C4-2B (cell line): Measurements from ENCODE around the gene IL23R.

Experiments
- H3K27ac ChIP-seq: fragments of 450-650 bp; 2 replicates; pipeline ENCODE4 v1.5.1; 2017
- ZFX ChIP-seq: fragments of 450-650 bp; IDR thresholded peaks from 2 replicates; pipeline ENCODE4 v1.6.1; 2017
- TF ChIP-seq, protein P1 (sequence below): fragments of 450-650 bp; conservative IDR thresholded peaks from 2 replicates; pipeline ENCODE4 v1.5.1; 2017; ENCODE audit warnings: mild to moderate bottlenecking

The IL23R gene

DNA sequence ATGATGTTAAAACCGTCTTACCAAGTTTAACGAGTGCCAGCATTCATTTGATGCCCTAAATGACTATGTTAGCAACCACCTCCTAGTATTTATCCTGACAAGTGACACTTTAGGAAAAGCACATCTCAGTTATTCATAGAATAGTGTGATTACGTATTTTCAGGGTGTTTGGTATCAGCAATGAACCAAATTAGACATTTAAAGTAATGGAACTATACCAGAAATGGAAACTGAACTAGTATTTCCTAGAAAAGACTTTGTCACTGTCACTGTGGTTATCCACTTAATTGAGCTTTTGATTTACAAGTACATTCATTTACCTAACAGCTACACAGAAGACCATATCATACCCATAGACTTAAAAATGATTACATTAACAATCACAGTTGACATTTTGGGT lies 137.8 kb downstream of the IL23R start:
- TF ChIP-seq ZFX = no peak
- TF ChIP-seq, protein P1, sequence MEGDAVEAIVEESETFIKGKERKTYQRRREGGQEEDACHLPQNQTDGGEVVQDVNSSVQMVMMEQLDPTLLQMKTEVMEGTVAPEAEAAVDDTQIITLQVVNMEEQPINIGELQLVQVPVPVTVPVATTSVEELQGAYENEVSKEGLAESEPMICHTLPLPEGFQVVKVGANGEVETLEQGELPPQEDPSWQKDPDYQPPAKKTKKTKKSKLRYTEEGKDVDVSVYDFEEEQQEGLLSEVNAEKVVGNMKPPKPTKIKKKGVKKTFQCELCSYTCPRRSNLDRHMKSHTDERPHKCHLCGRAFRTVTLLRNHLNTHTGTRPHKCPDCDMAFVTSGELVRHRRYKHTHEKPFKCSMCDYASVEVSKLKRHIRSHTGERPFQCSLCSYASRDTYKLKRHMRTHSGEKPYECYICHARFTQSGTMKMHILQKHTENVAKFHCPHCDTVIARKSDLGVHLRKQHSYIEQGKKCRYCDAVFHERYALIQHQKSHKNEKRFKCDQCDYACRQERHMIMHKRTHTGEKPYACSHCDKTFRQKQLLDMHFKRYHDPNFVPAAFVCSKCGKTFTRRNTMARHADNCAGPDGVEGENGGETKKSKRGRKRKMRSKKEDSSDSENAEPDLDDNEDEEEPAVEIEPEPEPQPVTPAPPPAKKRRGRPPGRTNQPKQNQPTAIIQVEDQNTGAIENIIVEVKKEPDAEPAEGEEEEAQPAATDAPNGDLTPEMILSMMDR = no peak
- H3K27ac ChIP-seq = no peak overlapping the region

DNA sequence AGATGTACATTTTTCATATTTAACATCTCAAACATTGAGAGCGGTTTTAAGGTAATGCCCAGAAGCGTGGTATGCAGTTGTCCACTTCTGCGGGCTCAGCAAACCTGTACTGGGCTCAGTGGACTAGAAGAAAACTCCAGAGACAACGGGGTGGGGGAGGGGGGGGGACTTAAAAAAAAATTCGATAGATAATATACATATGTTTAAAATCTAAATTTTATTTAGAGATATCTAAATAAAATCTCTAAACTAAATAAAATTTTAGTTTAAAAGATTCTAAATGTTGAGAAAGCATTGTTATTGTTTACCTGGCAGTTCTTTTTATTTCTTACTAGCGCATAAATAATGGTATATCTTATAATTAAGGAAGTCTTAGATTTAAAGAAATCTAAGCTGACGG lies 140.3 kb downstream of the IL23R start:
- no peak for TF ChIP-seq ZFX
- TF ChIP-seq, protein P1 = no peak

GRCh38 chr1:67307251-67308060 lies 141.2 kb downstream of the IL23R start, which contains the start of gene IL12RB2:
Gene IL12RB2, plus strand, starts transcription at chr1:67307873. Its CDS starts 12,496 bp downstream, at chr1:67320369.
- H3K27ac ChIP-seq = no peak within 1 kb of the TSS
- TF ChIP-seq, protein P1 = no peak
- TF ChIP-seq ZFX = no peak

More for the DNA sequence above, 140.3 kb downstream of the IL23R start:
- no peak overlapping the region for H3K27ac ChIP-seq

- no peak for TF ChIP-seq ZFX
- TF ChIP-seq, protein P1 = no peak
- no peak overlapping the region for H3K27ac ChIP-seq
Observed at GRCh38 chr1:67308136-67308535, 141.9 kb downstream of the IL23R start.
